Left ventricle myocardium inferior (tissue), 1 donor: ENCODE measurements around the gene RAB11FIP4. TPM values are rescaled to one million over a fixed set of nuclear protein-coding genes. Genes with fewer than 3 reads are reported as not detected.

Experiments
- DNase-seq: peaks from one replicate; pipeline ENCODE4 v3.0.0-alpha.2; 2020
- H3K27ac ChIP-seq: fragments of 200-600 bp; replicated peaks from 2 replicates; pipeline ENCODE4 v1.8.0; 2021
- H3K27me3 ChIP-seq: fragments of 200-600 bp; 2 replicates; pipeline ENCODE4 v1.8.0; 2021; ENCODE audit warnings: low read depth
- H3K36me3 ChIP-seq: fragments of 200-600 bp; 2 replicates; pipeline ENCODE4 v1.8.0; 2021
- H3K4me1 ChIP-seq: fragments of 200-600 bp; 2 replicates; pipeline ENCODE4 v1.8.0; 2021
- H3K4me3 ChIP-seq: fragments of 200-600 bp; 2 replicates; pipeline ENCODE4 v1.8.0; 2021; ENCODE audit warnings: mild to moderate bottlenecking, moderate library complexity
- H3K9me3 ChIP-seq: fragments of 200-600 bp; replicated peaks from 2 replicates; pipeline ENCODE4 v1.8.0; 2021
- intact Hi-C: fragments of 100-400 bp; cut with micrococcal nuclease; formaldehyde crosslinking; loops from one replicate; pipeline ENCODE4 v1.11.0; 2022
- total RNA-seq: library from RNA; stranded (reverse); fragmentation: NEBNext Ultra II Directional; extraction: Animal tissue kit (Norgen Biotek cat#: 25700); gene quantifications from one replicate; pipeline ENCODE4 v1.2.1, GENCODE V29; 2021
- TF ChIP-seq, protein P1 (sequence below): fragments of 200-600 bp; IDR thresholded peaks from 2 replicates; pipeline ENCODE4 v1.8.0; 2021; ENCODE audit warnings: antibody characterized with exemption, mild to moderate bottlenecking, borderline replicate concordance
- donor health status: DM: no; HTN: yes; CAD: no; lungs with severe emphysema.

Gene RAB11FIP4
- total RNA-seq, 1 donor from 2014 or later, result 8.3 TPM

DNA sequence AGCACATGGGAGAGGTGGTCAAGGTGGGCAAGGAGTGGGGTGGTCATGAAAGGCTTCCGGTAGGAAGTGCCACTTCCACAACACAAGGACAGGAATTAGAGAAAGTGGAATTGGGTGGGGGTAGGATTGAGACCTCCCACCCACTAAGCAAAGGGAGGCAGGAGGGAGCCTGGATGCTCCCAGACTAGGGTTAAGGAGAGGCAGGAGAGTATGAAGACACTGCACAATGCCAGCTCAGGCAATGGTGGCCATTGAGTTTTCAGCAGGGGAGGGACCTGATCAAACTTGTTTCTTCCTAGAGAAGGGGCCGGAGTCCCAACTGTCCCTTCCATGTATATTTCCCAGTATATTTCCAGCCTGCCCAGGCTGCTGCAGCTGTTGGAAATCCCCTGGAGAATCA is 3.1 kb upstream of the RAB11FIP4 start:
- H3K9me3 ChIP-seq, result no peaks in the 10 kb centered on the region
- H3K4me3 ChIP-seq, result no peak overlapping the region
- intact Hi-C loops, result no loop called here
- no peak for DNase-seq
- H3K4me1 ChIP-seq, result peaks cover 22% of the 10 kb centered on the region
- H3K27ac ChIP-seq, result no peak overlapping the region
- TF ChIP-seq, protein P1, sequence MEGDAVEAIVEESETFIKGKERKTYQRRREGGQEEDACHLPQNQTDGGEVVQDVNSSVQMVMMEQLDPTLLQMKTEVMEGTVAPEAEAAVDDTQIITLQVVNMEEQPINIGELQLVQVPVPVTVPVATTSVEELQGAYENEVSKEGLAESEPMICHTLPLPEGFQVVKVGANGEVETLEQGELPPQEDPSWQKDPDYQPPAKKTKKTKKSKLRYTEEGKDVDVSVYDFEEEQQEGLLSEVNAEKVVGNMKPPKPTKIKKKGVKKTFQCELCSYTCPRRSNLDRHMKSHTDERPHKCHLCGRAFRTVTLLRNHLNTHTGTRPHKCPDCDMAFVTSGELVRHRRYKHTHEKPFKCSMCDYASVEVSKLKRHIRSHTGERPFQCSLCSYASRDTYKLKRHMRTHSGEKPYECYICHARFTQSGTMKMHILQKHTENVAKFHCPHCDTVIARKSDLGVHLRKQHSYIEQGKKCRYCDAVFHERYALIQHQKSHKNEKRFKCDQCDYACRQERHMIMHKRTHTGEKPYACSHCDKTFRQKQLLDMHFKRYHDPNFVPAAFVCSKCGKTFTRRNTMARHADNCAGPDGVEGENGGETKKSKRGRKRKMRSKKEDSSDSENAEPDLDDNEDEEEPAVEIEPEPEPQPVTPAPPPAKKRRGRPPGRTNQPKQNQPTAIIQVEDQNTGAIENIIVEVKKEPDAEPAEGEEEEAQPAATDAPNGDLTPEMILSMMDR, result no peak
- H3K27me3 ChIP-seq, result peaks cover 41% of the 10 kb centered on the region
- no peaks in the 10 kb centered on the region for H3K36me3 ChIP-seq

DNA sequence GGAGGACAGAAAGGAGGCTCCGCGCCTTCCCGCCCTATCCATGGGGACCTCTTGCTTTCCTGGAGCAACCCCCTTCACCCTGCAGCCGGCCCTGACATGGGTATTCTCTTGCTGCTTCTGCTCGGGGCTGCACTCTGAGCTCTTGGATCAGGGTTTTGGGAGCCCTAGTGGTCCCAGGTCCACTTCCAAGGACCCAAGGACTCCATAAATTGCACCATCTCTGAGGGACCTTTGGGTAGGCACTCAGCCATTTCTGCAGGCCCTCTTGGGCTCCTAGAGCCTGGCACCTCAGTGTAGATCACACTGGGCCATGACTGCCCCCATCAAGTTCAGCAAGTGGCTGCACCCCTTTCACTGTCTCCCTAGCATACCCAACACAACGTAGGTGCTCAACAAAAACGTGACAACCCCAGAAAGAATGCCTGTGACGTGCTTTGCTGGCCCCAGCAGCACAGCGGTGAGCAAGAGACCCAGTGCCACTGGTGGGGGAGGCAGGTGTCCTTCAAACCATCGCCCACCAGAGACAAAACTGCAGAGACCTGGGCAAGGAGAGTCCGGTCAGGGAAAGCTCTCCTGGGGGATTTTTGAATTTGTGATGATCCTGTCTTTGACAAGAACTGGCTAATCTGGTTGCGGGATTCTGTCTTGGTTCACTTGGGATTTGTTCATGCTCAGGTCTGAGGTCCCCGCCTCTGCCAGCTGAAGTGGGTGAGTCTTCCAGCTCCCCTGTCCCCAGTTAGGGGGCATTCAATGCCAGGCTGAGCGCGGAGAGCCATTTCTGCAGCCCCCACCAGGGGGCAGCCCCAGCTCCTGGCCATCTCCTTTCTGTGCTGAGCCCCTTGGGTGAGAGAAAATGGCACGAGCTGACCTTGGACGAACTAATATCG is 2.5 kb upstream of the RAB11FIP4 start:
- no peak for DNase-seq
- TF ChIP-seq, protein P1, result peak; percentile 66
- intact Hi-C loops, result no loop called here
- Histone ChIP-seq H3K36me3 (no peaks in the 10 kb centered on the region), H3K27me3 (peaks cover 47% of the 10 kb centered on the region), H3K4me3 (no peak overlapping the region), H3K9me3 (no peaks in the 10 kb centered on the region), H3K27ac (no peak overlapping the region), H3K4me1 (peaks cover 22% of the 10 kb centered on the region)

DNA sequence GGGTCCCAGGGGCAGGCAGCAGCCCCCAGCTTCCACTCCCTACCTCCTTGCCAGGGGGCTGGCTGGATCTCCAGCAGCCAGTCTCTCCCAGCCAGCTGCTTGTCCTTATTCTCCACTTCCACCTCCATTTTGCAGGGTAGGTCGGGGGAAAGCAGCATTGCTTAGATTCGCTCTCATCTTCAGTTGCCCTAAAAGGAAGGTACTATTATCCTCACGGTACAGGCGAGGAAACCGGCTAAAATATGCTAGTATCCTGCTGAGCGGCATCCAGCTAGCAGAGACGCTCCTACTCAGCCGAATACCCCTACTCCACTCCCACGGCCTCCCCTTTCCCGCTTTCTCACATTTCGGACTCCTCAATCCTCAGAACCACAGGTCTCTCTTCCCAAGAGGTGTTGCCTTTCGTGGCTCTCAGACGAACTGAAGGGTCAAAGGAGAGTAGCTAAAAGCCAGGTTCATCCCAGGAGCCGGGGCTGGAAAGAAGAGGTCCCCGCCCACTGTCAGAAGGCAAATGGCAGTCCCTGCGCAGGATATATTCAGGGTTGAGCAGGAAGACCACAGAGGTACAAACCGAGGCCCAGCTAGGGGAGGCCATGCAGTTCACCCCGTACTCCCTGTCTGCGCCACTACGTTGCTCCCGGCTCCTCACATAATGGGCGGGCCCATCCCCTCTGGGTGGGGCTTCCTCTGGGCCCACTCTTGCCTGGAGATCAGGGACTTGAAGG is 1.7 kb upstream of the RAB11FIP4 start:
- intact Hi-C loops, result no loop called here
- no peaks in the 10 kb centered on the region for H3K36me3 ChIP-seq
- H3K4me3 ChIP-seq, result no peak overlapping the region
- no peaks in the 10 kb centered on the region for H3K9me3 ChIP-seq
- H3K27me3 ChIP-seq, result peaks cover 52% of the 10 kb centered on the region
- TF ChIP-seq, protein P1, result no peak
- H3K27ac ChIP-seq, result no peak overlapping the region
- no peak for DNase-seq
- H3K4me1 ChIP-seq, result peaks cover 22% of the 10 kb centered on the region

DNA sequence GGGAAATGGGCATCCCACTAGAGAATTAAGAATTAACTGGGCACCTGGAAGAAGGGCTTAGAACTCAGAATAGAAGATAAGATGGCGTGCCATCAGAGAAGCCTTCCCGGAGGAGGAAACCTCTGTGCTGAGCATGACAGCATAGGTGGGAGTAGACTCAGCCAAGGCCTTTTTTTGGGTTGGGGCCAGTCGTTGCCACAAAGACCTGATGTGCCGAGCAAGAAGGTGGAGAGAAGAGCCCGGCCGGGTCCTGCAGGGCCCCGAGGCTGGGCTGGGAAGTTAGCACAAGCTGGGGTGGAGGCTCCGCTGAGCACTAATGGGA is 1.1 kb upstream of the RAB11FIP4 start:
- no peaks in the 10 kb centered on the region for H3K9me3 ChIP-seq
- H3K4me1 ChIP-seq, result peaks cover 22% of the 10 kb centered on the region
- no peak for DNase-seq
- TF ChIP-seq, protein P1, result no peak
- intact Hi-C loops, result no loop called here
- no peaks in the 10 kb centered on the region for H3K36me3 ChIP-seq
- H3K27me3 ChIP-seq, result peaks cover 58% of the 10 kb centered on the region
- no peak overlapping the region for H3K27ac ChIP-seq
- H3K4me3 ChIP-seq, result no peak overlapping the region

DNA sequence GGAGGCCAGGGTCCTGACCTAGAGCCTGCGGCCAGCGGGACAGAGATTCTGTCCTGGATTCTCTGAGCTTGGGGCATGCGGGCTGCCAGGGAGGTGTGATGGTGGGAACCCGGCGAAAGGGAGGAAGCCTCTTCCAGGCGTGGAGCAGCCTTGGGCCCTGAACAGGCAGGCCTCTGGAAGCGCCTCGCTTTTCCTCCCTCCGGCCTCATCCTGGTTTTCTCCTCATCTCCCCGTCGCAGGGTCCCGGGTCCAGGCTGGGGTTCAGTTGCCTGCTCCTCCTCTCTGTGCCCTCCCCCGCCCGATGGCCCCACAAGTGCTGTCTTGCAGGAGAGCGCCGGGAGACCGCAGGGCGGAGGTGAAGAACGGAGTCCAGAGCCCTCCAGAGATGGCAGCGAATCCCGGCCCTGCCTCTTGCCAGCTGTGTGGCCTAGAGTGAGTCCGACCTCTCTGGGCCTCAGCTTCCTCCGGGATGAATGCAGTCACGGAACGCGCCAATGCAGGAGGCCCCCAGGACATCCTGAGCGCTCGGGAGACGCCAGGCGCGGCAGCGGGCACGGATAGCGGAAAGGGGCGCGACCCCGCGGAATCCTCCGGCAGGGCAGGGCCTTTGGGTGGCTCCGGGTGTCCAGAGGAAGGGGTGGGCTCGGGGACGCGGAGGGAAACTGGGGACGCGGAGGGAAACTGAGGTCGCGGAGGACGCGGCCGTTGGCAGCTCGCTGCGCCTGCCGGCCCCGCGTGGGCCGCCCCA is 553 bp upstream of the RAB11FIP4 start:
- Histone ChIP-seq H3K27me3 (peaks cover 63% of the 10 kb centered on the region), H3K4me1 (peaks cover 22% of the 10 kb centered on the region), H3K27ac (no peak overlapping the region), H3K9me3 (no peaks in the 10 kb centered on the region), H3K36me3 (no peaks in the 10 kb centered on the region), H3K4me3 (peak overlapping the region; percentile 66)
- intact Hi-C loops, result no loop called here
- TF ChIP-seq, protein P1, result no peak
- DNase-seq, result no peak
